Stimulated activated CD4-positive, alpha-beta T cell treated with anti-CD3 and anti-CD28 coated beads, Interleukin-4, amount 100 ng/mL, for 24 hours (primary cell): ENCODE results near the gene HUS1B.
"Not testable (repeated sequence)": the region's sequence is repeated elsewhere in the genome, so short reads cannot be mapped to it uniquely, and the experiment has no call there.

Source experiments
- DNase-seq: peaks from one replicate; pipeline ENCODE4 v3.0.0-alpha.2; 2020

HUS1B gene

GRCh38 chr6:677919-678318, 21.0 kb upstream of the HUS1B start:
- DNase-seq: no peak

GRCh38 chr6:674956-675355, 18.1 kb upstream of the HUS1B start:
- no peak for DNase-seq

GRCh38 chr6:674406-674805, 17.5 kb upstream of the HUS1B start:
- no peak for DNase-seq

GRCh38 chr6:667253-667927, 10.5 kb upstream of the HUS1B start:
- DNase-seq: no peak

- no peak for DNase-seq
These were observed 8.7 kb upstream of the HUS1B start for GRCh38 chr6:665403-666267.

GRCh38 chr6:663788-664187, 6.9 kb upstream of the HUS1B start:
- DNase-seq: not testable (repeated sequence)

GRCh38 chr6:659716-660581, 3.0 kb upstream of the HUS1B start:
- no peak for DNase-seq

GRCh38 chr6:658244-658643, 1.3 kb upstream of the HUS1B start:
- no peak for DNase-seq

- DNase-seq: no peak
These were observed 843 bp upstream of the HUS1B start for GRCh38 chr6:657743-658142.

GRCh38 chr6:654136-654535, 2.8 kb downstream of the HUS1B start:
- no peak for DNase-seq

GRCh38 chr6:652865-653264, 4.0 kb downstream of the HUS1B start:
- DNase-seq: no peak

GRCh38 chr6:650098-650497, 6.8 kb downstream of the HUS1B start:
- no peak for DNase-seq

GRCh38 chr6:642805-643204, 14.1 kb downstream of the HUS1B start:
- no peak for DNase-seq

- no peak for DNase-seq
These were observed 15.5 kb downstream of the HUS1B start for GRCh38 chr6:641225-641985.

GRCh38 chr6:636488-636887, 20.4 kb downstream of the HUS1B start:
- peak; percentile 23 for DNase-seq

- no peak for DNase-seq
These were observed 21.7 kb downstream of the HUS1B start for GRCh38 chr6:635233-635632.

- DNase-seq: no peak
These were observed 23.3 kb downstream of the HUS1B start for GRCh38 chr6:633611-634010.

GRCh38 chr6:628766-629165, 28.1 kb downstream of the HUS1B start:
- no peak for DNase-seq

- DNase-seq: no peak
These were observed 30.7 kb downstream of the HUS1B start for GRCh38 chr6:626236-626635.

- no peak for DNase-seq
These were observed 31.9 kb downstream of the HUS1B start for GRCh38 chr6:624979-625378.

- DNase-seq: no peak
These were observed 34.4 kb downstream of the HUS1B start for GRCh38 chr6:622462-622861.

GRCh38 chr6:621931-622330, 35.0 kb downstream of the HUS1B start:
- no peak for DNase-seq

- DNase-seq: no peak
These were observed 36.0 kb downstream of the HUS1B start for GRCh38 chr6:620950-621349.
